Suprapubic skin (tissue), 3 donors: Measurements from ENCODE around the gene ESX1.

ENCODE experiments used
- CTCF ChIP-seq, 2 donors: fragments of 200-600 bp in 1 of 2; fragments of 450-650 bp in 1 of 2; sonication (generic) in 1 of 2; IDR thresholded peaks; one replicate each; pipeline ENCODE4 v1.5.1; 2016 to 2019; ENCODE audit warnings: antibody characterized with exemption in 2 of 2, mild to moderate bottlenecking in 1 of 2, moderate library complexity in 1 of 2
- EP300 ChIP-seq: sonication (generic); formaldehyde crosslinking; IDR thresholded peaks from one replicate; pipeline ENCODE4 v1.6.1; 2017; ENCODE audit warnings: antibody characterized with exemption
- POLR2A ChIP-seq, 2 donors: fragments of 450-650 bp; IDR thresholded peaks; one replicate each; pipeline ENCODE4 v1.6.1; 2017; ENCODE audit warnings: antibody characterized with exemption in 2 of 2, mild to moderate bottlenecking in 2 of 2, moderate library complexity in 2 of 2

GRCh38 chrX:104205548-104205947, 49.2 kb downstream of the ESX1 start:
- TF ChIP-seq CTCF (IDR thresholded peaks at IDR 0.05): no peak
- no peak for TF ChIP-seq EP300
- TF ChIP-seq POLR2A (IDR thresholded peaks at IDR 0.05): no peak
